Transverse colon (tissue), 4 donors: Measurements from ENCODE around the gene ETV6.

Source experiments
- POLR2A ChIP-seq: fragments of 450-650 bp; IDR thresholded peaks from one replicate; pipeline ENCODE4 v1.6.1; 2016; ENCODE audit warnings: antibody characterized with exemption, mild to moderate bottlenecking, moderate library complexity
- POLR2AphosphoS5 ChIP-seq, 3 donors: sonication (generic); formaldehyde crosslinking; IDR thresholded peaks; one replicate each; pipeline ENCODE4 v1.6.1; 2016; ENCODE audit warnings: antibody characterized with exemption in 3 of 3
- TF ChIP-seq, protein P1 (sequence below), 5 experiments: fragments of 200-600 bp in 3 of 5; fragments of 450-650 bp in 2 of 5; sonication (generic) in 3 of 5; IDR thresholded peaks; 1 replicate in 2 of 5; 2 replicates in 3 of 5; pipeline ENCODE4 v1.5.1; 2016 to 2017; ENCODE audit warnings: antibody characterized with exemption in 5 of 5, inconsistent platforms in 3 of 5, mild to moderate bottlenecking in 2 of 5, moderate library complexity in 1 of 5

DNA sequence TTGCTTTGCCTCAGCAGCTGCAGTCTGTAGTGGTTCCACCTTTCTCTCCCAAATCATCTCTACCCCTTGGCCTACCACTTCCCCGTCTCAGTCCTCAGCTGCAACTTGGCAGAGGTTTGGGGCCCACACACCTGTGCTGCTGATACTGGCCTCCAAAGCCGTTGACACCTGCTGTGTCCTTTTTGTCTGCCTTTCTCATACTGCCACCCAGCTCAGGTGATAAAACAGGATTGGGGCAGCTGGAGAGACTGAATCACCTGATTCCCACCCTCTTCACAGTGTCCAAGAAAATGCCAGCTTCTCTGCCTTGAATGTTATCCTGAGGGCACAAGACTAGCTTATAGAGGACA is 103.7 kb downstream of the ETV6 start:
- no peak for TF ChIP-seq POLR2A
- TF ChIP-seq POLR2AphosphoS5 (IDR thresholded peaks at IDR 0.05) = peak in 1 of 3 donors; percentile 23
- TF ChIP-seq, protein P1, sequence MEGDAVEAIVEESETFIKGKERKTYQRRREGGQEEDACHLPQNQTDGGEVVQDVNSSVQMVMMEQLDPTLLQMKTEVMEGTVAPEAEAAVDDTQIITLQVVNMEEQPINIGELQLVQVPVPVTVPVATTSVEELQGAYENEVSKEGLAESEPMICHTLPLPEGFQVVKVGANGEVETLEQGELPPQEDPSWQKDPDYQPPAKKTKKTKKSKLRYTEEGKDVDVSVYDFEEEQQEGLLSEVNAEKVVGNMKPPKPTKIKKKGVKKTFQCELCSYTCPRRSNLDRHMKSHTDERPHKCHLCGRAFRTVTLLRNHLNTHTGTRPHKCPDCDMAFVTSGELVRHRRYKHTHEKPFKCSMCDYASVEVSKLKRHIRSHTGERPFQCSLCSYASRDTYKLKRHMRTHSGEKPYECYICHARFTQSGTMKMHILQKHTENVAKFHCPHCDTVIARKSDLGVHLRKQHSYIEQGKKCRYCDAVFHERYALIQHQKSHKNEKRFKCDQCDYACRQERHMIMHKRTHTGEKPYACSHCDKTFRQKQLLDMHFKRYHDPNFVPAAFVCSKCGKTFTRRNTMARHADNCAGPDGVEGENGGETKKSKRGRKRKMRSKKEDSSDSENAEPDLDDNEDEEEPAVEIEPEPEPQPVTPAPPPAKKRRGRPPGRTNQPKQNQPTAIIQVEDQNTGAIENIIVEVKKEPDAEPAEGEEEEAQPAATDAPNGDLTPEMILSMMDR (IDR thresholded peaks at IDR 0.05) = no peak
